NCI-H1105 (cell line): Measurements from ENCODE around the gene EIF3C.
"Not testable (repeated sequence)": the region's sequence is repeated elsewhere in the genome, so short reads cannot be mapped to it uniquely, and the experiment has no call there.

Source experiments
- DNase-seq: peaks from one replicate; lab custom pipeline; 2025; lab: John Stamatoyannopoulos, UW

Gene EIF3C

DNA sequence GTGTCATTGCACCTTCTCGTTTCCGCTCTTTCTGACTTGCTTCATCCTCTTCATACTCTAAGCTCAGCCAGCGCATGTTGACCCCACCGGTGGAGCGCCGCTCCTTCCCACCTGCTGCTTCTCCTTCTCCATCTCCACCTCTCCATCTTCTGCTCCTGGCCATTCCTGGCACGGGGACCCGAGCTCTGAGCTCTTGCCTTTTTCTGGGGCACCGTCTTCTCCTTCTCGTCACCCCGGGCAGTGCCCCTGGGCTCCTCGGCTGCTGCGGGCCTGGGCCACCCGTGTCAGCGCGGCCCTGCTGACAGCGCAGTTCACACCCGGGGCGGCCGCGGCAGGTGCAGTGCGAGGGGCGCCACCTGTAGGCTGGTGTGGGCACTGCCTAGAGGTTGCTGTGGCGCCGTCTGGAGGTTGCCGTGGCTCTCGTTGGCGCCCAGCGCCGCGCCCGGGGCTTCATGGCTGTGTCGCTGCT lies 38.8 kb downstream of the EIF3C start:
- not testable (repeated sequence) for DNase-seq

DNA sequence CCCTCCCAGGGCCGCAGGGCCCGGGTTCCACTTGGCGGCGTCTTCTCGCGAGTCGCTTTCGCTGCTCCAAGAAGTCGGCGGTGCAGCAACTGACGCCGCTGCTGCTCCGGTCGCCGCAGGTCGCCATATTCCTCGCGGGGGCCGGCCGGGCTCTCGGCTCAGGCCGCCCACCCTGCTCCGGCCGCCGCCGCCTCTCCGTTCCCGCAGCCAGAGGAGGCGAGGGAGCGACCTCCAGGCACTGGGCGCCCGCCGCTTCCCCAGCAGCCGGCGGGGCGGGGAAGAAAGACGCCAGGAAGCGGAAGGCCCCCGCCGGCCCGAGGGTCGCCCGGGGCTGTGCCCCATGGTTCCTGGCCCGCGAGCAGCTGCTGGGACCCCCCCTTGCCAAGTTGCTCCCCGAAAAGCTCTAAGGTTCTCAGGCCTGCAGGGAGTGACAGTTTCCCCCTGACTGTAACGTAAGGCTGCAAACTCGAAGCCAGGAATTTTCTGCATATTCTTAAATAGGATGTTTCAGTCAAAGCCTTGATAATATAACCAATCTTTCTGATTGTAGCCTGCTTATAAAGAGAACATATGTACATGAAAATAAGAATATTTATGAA lies 39.3 kb downstream of the EIF3C start:
- not testable (repeated sequence) for DNase-seq

DNA sequence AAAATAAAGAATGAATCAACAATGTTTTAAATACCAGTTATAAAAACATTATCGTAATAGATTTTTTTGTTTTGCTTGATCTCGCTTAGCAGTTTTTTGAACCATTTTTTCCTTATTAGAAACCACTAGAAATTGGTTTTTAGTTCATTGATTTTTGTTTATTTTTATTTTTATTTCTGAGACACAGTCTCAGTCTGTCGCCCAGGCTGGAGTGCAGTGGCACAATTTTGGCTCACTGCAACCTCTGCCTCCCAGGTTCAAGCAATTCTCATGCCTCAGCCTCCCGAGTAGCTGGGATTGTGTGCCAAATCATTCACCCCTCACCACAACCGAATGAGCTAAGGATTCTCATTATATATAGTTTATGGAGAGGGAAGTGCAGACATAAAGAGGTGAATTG lies 40.2 kb downstream of the EIF3C start, which contains the start of gene NPIPB9:
NPIPB9 (plus strand) TSS at position 301 of the 400 bp plus-strand sequence.
- DNase-seq: not testable (repeated sequence)

DNA sequence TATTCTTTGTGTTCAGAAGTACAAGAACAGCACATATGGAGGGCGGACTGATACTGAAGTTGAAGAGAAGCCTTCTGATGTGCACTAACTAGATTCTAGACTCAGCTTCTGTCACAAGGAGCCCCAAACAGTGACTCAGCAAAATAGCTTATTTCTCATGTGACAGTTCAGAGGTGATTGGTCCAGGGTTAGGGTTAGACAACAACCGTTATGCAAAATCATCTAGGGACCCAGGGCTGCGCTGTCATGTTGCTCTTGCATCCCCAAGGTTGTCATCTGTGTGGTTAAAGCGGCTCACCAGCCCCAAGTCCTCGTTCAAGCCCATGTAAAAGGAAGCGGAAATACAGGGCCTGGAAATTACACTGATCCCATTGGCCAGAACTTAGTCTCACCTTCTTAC lies 70.4 kb downstream of the EIF3C start:
- not testable (repeated sequence) for DNase-seq

DNA sequence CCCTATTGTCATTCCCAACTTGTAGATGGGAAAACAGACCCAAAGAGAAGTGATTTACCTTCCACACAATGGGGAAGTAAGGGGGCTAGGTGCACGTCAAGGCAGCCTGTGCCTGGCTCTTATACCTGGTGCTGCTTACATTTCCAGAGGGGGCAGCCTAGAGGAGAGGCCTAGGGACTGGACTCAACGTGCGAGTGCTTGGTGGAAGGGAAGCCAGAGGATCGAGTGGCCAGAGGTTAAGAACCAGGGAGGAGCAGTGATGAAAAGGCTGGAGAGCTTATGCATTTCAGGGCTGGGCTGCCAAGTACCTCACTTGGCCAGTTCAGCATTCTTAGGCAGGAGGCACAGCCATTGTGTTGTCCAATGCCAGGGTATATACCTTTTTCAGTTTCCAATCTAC lies 71.1 kb downstream of the EIF3C start:
- not testable (repeated sequence) for DNase-seq
